GM12864 (cell line): ENCODE results near the gene AKAP8.
"Not testable (repeated sequence)": the region's sequence is repeated elsewhere in the genome, so short reads cannot be mapped to it uniquely, and the experiment has no call there.

Source experiments
- DNase-seq: peaks from one replicate; pipeline ENCODE4 v3.0.0-alpha.2; 2011; ENCODE audit warnings: low read depth
- H3K4me3 ChIP-seq: 2 replicates; pipeline ENCODE4 v1.5.1; 2011; ENCODE audit warnings: mild to moderate bottlenecking, low read depth, low read length, control low read depth
- TF ChIP-seq, protein P1 (sequence below): IDR thresholded peaks from 2 replicates; pipeline ENCODE4 v1.5.1; 2011; ENCODE audit warnings: low read depth, mild to moderate bottlenecking, moderate library complexity, low read length, control low read depth, inconsistent platforms; ENCODE audit errors: missing control alignments

The AKAP8 gene

DNA sequence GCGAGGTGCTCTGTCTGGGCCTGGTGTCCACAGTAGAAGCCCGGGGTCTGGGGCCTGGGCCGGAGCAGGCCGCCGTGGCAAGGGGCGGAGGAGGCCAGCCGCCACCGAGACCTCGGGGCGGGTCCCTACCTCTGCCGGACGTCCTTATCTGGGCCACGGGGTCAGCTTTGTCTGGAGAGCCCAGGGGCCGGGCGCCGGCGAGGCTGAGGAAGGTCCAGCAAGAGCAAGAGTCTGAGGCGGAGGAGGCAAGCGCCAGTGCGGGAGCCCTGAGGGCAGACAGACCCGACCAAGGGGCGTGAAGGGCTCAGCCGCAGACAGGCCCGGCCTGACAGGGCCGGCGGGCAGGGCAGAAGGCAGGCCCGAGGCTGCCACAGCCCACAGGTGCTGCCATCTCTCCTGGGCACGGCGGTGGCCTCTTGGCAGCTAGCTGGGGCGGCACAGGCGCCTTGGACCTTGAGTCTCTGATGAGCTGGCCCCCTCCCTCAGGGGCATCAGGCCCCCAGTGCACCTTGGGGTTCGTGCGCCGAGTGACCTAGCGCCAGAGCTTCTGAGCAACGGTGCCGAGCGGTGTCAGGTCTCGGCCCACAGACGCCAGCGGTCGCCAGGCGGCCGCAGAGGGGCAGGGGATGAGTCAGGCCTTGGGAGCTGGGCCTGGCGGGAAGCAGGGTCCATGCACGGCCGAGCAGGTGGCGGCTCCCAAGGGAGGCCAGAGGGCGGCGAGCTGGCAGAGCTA lies 19.1 kb upstream of the AKAP8 start:
- no peak overlapping the region for H3K4me3 ChIP-seq
- TF ChIP-seq, protein P1, sequence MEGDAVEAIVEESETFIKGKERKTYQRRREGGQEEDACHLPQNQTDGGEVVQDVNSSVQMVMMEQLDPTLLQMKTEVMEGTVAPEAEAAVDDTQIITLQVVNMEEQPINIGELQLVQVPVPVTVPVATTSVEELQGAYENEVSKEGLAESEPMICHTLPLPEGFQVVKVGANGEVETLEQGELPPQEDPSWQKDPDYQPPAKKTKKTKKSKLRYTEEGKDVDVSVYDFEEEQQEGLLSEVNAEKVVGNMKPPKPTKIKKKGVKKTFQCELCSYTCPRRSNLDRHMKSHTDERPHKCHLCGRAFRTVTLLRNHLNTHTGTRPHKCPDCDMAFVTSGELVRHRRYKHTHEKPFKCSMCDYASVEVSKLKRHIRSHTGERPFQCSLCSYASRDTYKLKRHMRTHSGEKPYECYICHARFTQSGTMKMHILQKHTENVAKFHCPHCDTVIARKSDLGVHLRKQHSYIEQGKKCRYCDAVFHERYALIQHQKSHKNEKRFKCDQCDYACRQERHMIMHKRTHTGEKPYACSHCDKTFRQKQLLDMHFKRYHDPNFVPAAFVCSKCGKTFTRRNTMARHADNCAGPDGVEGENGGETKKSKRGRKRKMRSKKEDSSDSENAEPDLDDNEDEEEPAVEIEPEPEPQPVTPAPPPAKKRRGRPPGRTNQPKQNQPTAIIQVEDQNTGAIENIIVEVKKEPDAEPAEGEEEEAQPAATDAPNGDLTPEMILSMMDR = no peak
- DNase-seq = no peak

DNA sequence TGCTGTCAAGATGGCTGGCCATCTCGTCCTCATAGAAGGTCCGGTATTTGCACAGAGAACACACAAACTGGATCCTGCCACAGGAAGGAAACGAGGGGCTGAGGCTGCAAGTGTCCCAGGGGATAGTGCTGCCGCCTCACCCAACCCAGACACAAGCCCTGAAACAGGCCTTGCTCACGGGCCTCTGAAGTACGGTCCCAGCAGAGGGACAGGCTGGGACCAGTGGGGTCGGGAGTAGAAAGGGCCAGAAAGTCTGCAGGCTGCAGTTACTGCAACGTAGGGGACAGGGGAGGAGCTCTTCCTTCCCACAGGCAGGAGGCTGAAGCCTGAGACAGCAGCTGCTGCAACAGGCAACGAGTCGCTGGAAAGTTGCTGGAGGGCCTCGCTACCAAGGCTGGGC lies 18.2 kb upstream of the AKAP8 start:
- H3K4me3 ChIP-seq = no peak overlapping the region
- TF ChIP-seq, protein P1 = no peak
- DNase-seq = no peak

DNA sequence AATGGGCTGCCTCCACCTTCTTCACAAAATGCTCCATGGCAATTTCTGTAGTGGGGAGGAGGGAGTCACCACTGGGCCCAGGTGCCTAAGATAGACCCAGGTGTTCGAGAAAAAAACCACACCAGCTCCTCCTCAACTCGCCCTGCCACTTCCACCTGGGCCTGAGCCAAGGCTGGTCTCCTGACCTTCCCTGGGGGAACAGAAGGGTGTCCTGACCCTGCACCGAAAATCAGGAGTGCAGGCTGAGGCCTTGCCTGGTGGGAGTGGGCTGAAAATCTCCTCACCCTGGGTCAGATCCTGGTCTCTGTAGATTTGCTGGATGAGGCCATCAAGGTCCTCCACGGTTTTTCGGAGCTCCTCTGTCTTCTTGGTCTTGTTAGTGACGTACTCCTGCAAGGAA lies 17.6 kb upstream of the AKAP8 start:
- DNase-seq = no peak
- TF ChIP-seq, protein P1 = no peak
- H3K4me3 ChIP-seq = no peak overlapping the region

DNA sequence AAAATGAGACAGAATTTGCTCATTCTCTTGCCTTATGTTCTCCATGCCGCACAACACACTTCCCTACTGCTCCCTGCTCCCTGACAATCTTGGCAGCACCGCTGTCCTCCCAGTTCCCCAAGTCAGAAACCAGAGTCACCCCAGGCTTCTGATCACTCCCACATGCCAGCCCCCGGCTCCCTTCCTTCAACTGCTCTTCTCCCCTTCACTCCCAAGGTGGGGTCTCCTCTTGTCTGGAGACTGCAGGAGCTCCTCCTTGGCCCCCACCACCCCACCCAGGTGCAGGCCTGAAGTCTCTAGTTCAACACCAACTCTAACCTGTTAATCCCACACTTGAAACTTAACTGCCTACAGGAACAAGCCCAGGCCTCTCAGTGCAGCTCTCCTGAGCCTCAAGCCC lies 16.8 kb upstream of the AKAP8 start:
- TF ChIP-seq, protein P1 = no peak
- DNase-seq = no peak
- no peak overlapping the region for H3K4me3 ChIP-seq

DNA sequence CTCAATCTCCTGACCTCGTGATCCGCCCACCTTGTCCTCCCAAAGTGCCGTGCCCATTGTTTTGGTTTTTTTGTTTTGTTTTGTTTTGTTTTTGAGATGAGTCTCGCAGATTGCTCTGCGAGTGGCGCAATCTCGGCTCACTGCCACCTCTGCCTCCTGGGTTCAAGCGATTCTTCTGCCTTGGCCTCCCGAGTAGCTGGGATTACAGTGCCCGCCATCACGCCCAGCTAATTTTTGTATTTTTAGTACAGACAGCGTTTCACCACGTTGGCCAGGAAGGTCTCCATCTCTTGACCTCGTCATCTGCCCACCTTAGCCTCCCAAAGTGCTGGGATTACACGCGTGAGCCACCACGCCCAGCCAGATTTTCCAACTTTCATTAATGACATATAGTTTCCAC lies 15.7 kb upstream of the AKAP8 start:
- DNase-seq, H3K4me3 ChIP-seq: not testable (repeated sequence)

DNA sequence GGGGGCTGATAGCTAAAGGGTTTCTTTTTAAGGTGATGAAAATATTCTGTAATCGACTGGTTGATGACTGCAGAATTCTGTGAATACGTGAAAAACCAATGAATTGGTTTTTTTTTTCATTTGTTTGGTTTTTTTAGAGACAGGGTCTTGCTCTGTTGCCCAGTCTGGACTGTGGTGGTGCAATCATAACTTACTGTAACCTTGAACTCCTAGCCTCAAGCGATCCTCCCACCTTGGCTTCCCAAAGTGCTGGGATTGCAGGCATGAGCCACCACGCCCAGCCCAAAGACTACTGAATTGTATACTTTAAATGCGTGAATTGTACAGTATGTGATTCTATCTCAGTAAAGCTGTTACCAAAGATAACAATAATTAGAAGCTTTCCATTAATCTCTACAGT lies 14.8 kb upstream of the AKAP8 start:
- DNase-seq = no peak
- TF ChIP-seq, protein P1 = no peak

DNA sequence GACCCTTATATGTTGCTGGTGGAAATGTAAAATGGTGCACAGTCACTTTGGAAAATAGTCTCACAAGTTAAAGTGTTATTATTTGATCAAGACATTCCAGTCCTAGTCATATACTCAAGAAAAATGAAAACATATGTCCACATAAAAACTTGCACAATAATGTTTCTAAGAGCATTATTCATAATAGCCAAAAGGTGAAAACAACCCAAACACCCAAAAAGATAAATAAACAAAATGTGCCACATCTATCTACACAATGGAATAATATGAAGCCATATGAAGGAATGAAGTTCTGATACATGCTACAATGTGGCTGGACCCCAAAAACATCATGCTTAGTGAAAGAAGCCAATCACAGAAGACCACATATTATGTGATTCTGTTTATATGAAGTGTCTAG lies 14.4 kb upstream of the AKAP8 start:
- DNase-seq = no peak
- H3K4me3 ChIP-seq = no peak overlapping the region
- TF ChIP-seq, protein P1 = no peak

More for the DNA sequence above, 14.8 kb upstream of the AKAP8 start:
- H3K4me3 ChIP-seq = no peak overlapping the region
